GM10266 (cell line): Measurements from ENCODE around the gene SLC24A3.

Source experiments
- DNase-seq: peaks from one replicate; pipeline ENCODE4 v3.0.0; 2012; ENCODE audit errors: extremely low spot score
- TF ChIP-seq, protein P1 (sequence below): IDR thresholded peaks from 2 replicates; pipeline ENCODE4 v1.5.1; 2012; ENCODE audit warnings: mild to moderate bottlenecking, low read depth; ENCODE audit not compliant: control insufficient read depth, insufficient read depth; ENCODE audit errors: missing control alignments

The SLC24A3 gene

DNA sequence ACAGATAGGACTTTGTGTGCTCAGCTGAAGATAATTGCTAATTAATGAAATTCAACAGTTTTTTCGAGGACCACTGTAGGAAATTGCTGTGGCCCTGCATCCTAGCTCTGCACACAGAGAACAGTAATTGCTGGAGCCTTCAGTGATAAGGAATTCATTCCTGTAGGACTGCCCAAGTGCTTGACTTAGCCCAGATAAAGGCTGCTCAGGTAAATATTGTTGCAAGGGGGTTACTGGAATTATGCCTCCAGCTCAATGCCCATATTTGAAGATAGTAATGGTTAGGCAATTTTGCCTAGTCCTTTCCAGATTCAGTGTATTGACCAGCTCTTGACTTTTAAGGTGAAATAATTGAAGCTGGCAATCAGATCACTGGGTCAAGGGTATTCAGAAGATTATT lies 122.9 kb downstream of the SLC24A3 start:
- TF ChIP-seq, protein P1, sequence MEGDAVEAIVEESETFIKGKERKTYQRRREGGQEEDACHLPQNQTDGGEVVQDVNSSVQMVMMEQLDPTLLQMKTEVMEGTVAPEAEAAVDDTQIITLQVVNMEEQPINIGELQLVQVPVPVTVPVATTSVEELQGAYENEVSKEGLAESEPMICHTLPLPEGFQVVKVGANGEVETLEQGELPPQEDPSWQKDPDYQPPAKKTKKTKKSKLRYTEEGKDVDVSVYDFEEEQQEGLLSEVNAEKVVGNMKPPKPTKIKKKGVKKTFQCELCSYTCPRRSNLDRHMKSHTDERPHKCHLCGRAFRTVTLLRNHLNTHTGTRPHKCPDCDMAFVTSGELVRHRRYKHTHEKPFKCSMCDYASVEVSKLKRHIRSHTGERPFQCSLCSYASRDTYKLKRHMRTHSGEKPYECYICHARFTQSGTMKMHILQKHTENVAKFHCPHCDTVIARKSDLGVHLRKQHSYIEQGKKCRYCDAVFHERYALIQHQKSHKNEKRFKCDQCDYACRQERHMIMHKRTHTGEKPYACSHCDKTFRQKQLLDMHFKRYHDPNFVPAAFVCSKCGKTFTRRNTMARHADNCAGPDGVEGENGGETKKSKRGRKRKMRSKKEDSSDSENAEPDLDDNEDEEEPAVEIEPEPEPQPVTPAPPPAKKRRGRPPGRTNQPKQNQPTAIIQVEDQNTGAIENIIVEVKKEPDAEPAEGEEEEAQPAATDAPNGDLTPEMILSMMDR = no peak
- no peak for DNase-seq

DNA sequence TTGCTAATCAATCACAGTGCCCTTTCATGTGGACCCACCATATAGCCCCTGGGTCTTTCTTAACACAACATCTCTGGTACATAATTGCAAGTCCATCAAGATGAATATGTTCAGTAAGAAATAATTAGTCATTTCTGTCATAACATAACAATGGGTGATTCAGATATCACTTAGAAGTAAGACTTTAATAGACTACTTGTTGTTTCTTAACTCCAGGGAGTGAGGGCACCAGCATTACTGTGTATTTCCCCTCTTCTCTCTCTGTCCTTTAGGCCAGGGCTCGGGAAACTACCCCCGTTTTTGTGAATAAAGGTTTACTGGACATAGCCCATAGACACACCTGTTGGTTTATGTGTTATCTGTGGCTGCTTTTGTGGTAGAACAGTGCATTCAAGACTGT lies 123.5 kb downstream of the SLC24A3 start:
- TF ChIP-seq, protein P1 = no peak
- no peak for DNase-seq

DNA sequence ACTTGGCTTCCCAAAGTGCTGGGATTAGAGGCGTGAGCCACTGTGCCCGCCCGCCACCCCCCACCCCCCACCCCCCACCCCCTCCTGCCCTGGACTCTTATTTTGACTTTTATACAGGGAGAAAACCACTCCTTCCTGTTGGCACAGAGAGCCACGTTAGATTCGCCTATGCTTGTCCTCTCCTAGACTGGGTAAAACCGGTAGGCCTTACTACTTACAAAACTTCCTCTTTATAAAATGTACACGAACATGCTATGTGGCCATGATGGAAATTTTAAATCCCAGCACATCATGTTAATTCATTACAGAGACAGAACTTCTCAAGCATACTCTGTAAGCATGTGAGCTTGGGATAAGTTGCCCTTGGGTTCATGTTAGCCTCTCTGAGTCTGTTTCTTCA lies 124.2 kb downstream of the SLC24A3 start:
- TF ChIP-seq, protein P1 = no peak
- DNase-seq = no peak

DNA sequence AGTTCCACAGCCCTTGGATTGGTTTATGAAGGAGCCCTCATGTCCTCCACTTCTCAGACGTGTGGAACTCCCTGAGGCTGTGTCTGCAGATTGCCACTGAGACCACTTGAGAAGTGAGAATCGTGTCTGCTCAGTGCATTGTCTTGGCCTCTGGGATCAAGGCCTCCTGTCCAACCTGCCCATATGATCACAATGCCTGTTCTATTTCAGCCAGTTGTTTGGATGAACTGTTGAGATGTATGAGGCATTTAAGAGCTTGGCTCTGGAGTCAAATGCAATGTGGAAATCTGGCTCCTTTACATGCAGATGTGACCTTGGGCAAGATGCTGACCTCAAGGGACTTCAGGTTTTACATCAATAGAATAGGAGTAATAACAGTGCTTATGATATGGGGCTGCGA lies 125.9 kb downstream of the SLC24A3 start:
- DNase-seq = no peak
- TF ChIP-seq, protein P1 = no peak

DNA sequence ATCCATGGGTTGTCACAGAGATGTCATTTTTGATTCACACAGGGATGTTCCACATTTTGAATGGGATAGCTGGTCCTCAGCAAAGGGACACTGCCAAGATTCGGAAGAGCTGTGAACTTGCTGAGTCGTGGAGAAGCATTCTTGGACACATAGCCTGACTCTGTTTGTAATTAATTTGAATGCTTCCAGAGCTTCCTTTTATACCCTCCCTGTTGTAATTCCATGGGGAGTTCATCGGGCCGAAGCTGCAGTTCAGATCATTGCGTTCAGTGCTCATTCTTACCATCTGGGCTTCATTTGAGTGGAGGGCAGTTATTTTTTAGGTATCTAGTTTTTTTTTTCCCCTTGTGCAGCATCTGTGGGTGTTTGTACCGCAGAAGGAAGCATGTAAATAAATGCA lies 126.5 kb downstream of the SLC24A3 start:
- TF ChIP-seq, protein P1 = no peak
- no peak for DNase-seq

DNA sequence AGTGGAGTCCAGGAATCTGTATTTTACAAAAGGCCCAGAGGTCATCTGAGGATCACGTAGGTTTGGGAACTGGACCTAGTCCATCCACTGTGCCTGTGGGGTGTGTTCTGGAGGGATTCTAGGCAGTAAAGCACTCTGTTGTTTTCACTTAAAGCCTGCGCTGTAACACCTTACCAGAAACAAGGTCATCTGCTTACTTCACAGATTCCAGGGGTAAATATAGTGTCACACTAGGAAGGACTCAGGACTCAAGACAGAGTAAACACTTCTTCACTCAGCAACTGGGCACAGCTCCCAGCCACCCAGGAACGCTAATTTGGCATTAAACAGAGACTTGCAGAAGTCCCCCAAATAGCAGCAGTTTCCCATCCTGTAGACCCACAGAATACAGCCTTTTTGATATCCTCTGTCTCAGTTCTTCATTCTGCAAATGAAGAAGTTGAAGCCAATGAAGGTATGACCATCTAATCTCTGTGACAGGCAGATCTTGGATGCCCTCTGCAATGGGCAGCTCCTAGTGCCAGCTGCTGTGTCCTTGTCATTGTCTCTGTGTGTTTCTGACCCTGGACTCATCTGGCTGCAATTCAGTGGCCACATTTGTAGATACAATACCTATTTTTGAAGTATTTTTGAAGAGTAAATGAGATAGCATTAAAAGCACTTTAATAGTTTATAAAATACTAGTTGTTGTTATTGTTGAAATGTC lies 129.1 kb downstream of the SLC24A3 start:
- no peak for DNase-seq
- TF ChIP-seq, protein P1 = no peak

DNA sequence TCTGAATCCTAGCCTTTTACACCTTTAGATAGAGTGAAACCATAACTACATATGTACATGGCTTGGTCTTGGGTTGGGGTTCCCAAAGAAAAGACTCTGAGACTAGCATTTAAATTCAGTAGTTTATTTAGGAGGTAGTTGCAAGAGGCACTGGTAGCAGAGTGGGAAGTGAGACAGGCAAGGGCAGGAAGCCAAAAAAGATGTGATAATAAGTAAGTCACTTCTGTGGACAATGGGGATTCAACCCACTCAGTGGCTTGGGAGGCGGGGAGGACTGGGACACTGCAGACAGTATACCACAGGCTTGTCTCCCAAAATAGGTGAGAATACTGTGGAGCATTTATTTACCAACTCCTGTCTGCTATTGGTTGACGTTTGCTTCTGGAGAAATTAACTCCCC lies 131.9 kb downstream of the SLC24A3 start:
- no peak for DNase-seq
- TF ChIP-seq, protein P1 = no peak
